Left ventricle myocardium superior (tissue), 1 donor: ENCODE measurements around the gene HDAC9. TPM values are rescaled to one million over a fixed set of nuclear protein-coding genes. Genes with fewer than 3 reads are reported as not detected.

Source experiments
- ATAC-seq: fragments of 200-7000 bp; cut with Tn5 transposase; one replicate; pipeline ENCODE4 v1.9.1; 2020; ENCODE audit warnings: mild to moderate bottlenecking, moderate library complexity
- DNase-seq: peaks from one replicate; pipeline ENCODE4 v3.0.0-alpha.2; 2020
- intact Hi-C: fragments of 100-400 bp; cut with micrococcal nuclease; formaldehyde crosslinking; loops from one replicate; pipeline ENCODE4 v1.11.0; 2022
- total RNA-seq: library from RNA; stranded (reverse); fragmentation: NEBNext Ultra II Directional; extraction: Animal tissue kit (Norgen Biotek cat#: 25700); gene quantifications from one replicate; pipeline ENCODE4 v1.2.1, GENCODE V29; 2021
- donor health status: DM: no; HTN: yes; CAD: no; lungs with severe emphysema.

Gene HDAC9
- total RNA-seq, 1 donor from 2014 or later: 30.7 TPM

DNA sequence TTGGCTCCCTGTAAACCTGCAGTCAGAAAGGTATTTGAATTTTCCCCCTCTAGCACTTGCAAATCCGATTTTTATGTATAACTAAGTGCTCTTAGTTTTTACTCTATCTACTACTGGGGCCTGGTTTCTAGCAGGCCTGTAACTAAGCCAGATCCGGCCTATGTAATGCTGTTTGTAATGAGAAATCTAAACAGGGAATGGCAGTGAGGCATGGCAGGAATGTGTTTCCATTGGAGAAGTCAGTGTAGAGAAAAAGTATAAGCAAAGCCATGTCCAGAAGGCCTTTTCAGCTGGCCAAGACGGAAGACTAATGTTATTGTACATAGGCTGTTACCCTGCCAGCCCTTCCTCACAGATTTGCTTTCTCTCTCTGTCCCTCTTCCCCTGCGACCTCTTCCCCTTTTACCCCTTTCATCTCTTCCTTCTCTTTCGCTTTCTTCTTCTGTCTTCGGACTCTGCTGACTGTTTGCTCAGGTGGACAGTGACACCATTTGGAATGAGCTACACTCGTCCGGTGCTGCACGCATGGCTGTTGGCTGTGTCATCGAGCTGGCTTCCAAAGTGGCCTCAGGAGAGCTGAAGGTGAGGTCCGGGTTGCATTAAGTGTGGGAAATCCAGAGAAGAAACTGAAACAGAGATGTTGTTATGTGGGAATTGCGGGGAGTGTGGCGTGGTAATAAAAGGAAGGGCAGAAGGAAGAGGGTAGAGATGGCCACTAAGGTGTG, 297.5 kb downstream of the HDAC9 start:
- no peak for DNase-seq
- no peak for ATAC-seq
- intact Hi-C loops: no loop called here

DNA sequence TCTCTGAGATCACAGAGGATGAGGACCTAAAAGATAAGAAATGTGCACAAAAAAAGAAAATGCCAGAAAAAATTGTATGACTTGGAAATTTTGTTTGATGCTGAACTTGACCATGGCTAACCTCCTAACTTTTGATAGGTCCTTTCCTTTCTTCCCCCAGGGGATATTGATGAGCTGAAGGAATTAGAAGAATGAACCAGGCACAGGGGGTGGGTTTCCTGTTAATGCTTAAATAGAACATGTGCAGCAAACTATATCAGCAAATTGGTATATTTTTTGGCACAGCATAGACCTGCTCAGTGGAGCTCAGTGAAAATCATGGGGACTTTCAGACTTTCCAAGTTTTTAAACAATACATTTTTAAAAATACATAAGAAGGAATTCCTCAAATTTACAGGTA, 300.7 kb downstream of the HDAC9 start:
- ATAC-seq (no peak), DNase-seq (no peak)
- intact Hi-C loops: no loop called here

GRCh38 chr7:18798088-18798906, 302.7 kb downstream of the HDAC9 start:
- DNase-seq (no peak), ATAC-seq (no peak)
- intact Hi-C loops: no loop called here

GRCh38 chr7:18799899-18800298, 304.4 kb downstream of the HDAC9 start:
- DNase-seq: no peak
- ATAC-seq: no peak
- intact Hi-C loops: no loop called here

- ATAC-seq (no peak), DNase-seq (no peak)
- intact Hi-C loops: no loop called here
Observed at GRCh38 chr7:18803923-18804322, 308.4 kb downstream of the HDAC9 start.

- ATAC-seq (no peak), DNase-seq (no peak)
- intact Hi-C loops: no loop called here
Observed at GRCh38 chr7:18806177-18806576, 310.6 kb downstream of the HDAC9 start.

- DNase-seq: no peak
- ATAC-seq: no peak
- intact Hi-C loops: no loop called here
Observed at GRCh38 chr7:18808026-18808425, 312.5 kb downstream of the HDAC9 start.

- intact Hi-C loops: no loop called here
- no peak for ATAC-seq
Observed at GRCh38 chr7:18815261-18815960, 319.9 kb downstream of the HDAC9 start.

DNA sequence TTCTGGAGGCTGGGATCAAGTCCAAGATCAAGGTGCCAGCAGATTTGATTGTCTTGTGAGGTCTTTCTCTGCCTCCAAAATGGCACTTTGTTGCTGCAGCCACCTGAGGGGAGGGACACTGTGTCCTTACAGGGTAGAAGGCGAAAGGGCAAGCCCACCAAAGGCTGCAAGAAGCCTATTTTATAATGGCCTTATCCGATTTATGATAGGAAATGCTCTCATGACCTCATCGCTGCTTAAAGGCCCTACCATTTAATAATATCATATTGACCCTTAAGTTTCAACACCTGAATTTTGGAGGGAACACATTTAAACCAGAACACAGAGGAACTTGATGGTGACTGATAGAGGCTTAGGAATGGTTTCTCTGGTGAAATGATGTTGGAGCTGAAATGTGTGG, 325.4 kb downstream of the HDAC9 start:
- intact Hi-C loops: no loop called here
- no peak for ATAC-seq
- DNase-seq: no peak

More at GRCh38 chr7:18815261-18815960, 319.9 kb downstream of the HDAC9 start:
- DNase-seq: no peak

DNA sequence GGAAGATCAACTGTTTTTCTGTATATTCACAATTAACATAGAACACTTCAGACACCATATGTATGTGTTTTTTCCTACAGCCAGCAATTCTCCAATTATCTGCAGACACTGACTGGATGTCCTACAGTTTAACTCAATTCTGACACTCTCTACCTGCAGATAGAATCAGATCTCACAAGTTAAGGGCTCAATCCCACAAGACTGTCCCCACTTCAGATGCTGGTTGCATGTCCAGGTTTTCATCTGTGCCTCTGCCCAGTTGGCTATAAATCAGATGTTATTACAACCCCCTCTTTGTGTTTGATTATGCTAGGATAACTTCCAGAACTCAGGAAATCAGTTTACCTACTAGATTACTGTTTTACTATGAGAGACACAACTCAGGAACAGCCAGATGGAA, 326.0 kb downstream of the HDAC9 start:
- ATAC-seq (no peak), DNase-seq (no peak)
- intact Hi-C loops: no loop called here

GRCh38 chr7:18824157-18824556, 328.6 kb downstream of the HDAC9 start:
- DNase-seq (no peak), ATAC-seq (no peak)
- intact Hi-C loops: no loop called here

GRCh38 chr7:18828260-18828993, 332.9 kb downstream of the HDAC9 start:
- DNase-seq (no peak), ATAC-seq (no peak)
- intact Hi-C loops: no loop called here

- ATAC-seq (no peak), DNase-seq (no peak)
- intact Hi-C loops: no loop called here
Observed at GRCh38 chr7:18828994-18829857, 333.7 kb downstream of the HDAC9 start.

GRCh38 chr7:18829858-18830285, 334.3 kb downstream of the HDAC9 start:
- no peak for DNase-seq
- intact Hi-C loops: no loop called here
- no peak for ATAC-seq

DNA sequence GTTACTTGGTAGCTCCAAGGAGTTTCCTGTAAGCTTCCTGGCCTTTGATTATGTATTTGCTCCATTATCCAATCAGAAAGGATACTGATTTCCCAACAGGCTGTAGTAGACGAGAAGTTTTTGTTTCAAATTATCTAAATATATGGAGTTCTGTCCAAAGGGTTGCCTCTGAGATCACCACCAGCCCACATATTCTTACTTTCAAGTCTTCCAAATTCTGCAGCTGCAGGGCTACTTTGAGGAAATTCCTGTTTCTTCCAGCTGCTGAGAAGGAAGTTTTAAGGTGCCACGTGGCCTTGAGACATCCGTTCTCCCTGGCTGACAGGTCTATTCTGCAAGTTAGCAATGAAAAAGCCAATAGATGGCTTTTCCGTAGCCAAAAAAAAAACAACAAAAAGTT, 335.9 kb downstream of the HDAC9 start:
- intact Hi-C loops: no loop called here
- ATAC-seq: no peak
- no peak for DNase-seq

- no peak for DNase-seq
- ATAC-seq: no peak
- intact Hi-C loops: no loop called here
Observed at GRCh38 chr7:18831943-18832342, 336.4 kb downstream of the HDAC9 start.

- DNase-seq: no peak
- no peak for ATAC-seq
- intact Hi-C loops: no loop called here
Observed at GRCh38 chr7:18834577-18834976, 339.0 kb downstream of the HDAC9 start.

DNA sequence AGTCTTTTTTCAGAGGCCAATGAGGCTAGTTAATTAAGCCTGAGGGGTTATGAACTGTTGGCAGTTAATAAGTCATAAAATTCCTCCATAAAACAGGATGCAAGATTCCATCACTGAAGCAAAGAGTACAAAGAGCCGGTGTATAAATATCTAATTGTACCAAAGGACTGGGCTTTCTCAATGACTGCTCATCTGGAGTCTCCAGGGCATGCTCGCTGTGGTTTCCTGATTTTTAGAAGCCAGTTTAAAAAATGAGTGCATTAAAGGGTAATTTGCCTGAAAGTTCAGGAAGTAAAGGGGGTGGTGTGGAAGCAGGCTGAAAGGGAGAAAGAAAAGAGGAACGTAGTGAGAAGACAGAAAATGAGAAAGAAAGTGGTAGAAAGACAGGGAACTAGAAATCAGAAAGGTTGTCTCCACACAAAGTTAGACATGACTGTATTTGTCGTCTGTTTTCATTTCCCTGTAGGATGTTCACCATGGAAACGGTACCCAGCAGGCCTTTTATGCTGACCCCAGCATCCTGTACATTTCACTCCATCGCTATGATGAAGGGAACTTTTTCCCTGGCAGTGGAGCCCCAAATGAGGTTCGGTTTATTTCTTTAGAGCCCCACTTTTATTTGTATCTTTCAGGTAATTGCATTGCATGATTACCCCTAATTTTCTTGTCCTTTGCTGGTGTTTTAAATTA, 339.6 kb downstream of the HDAC9 start:
- no peak for DNase-seq

More for the DNA sequence above, 339.6 kb downstream of the HDAC9 start:
- no peak for ATAC-seq
- intact Hi-C loops: no loop called here
